Activated T-cell treated with anti-CD3 and anti-CD28 coated beads, Interleukin-2, amount 50 U/mL, for 24 hours (primary cell): ENCODE data around the gene C9orf152.
"Not testable (repeated sequence)": the region's sequence is repeated elsewhere in the genome, so short reads cannot be mapped to it uniquely, and the experiment has no call there.

ENCODE experiments used
- DNase-seq: peaks from one replicate; pipeline ENCODE4 v3.0.0-alpha.2; 2020
- H3K27ac Mint-ChIP-seq: 2 replicates; pipeline ENCODE4 v1.8.0; 2020; ENCODE audit warnings: mild to moderate bottlenecking, mixed read lengths
- H3K27me3 Mint-ChIP-seq: 2 replicates; pipeline ENCODE4 v1.8.0; 2020; ENCODE audit warnings: mixed read lengths
- H3K36me3 Mint-ChIP-seq: 2 replicates; pipeline ENCODE4 v1.8.0; 2020; ENCODE audit warnings: low read depth, mixed read lengths
- H3K4me1 Mint-ChIP-seq: 2 replicates; pipeline ENCODE4 v1.8.0; 2020; ENCODE audit warnings: low read depth, mixed read lengths
- H3K4me3 Mint-ChIP-seq: 2 replicates; pipeline ENCODE4 v1.8.0; 2020; ENCODE audit warnings: mild to moderate bottlenecking, moderate library complexity, mixed read lengths
- H3K9me3 Mint-ChIP-seq: 2 replicates; pipeline ENCODE4 v1.8.0; 2020; ENCODE audit warnings: mixed read lengths

C9orf152 gene

DNA sequence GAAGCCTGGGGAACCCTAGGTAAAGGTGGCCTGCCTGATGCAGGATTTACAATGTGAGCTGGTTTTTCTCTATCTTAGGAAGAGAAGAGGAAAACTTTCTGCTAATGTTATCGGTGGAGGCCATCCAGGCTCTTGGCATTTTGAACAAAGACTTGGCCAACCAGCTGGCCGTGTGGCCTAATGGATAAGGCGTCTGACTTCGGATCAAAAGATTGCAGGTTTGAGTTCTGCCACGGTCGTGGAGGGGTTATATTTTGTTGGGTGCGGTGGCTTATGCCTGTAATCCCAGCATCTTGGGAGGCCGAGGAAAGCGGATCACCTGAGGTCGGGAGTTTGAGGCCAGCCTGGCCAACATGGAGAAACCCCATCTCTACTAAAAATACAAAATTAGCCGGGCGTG lies 9.6 kb downstream of the C9orf152 start:
- Mint-ChIP-seq H3K27me3 (peaks cover 3% of the 10 kb centered on the region), H3K4me3 (no peak overlapping the region), H3K4me1 (no peaks in the 10 kb centered on the region), H3K9me3 (no peaks in the 10 kb centered on the region), H3K36me3 (no peaks in the 10 kb centered on the region), H3K27ac (no peak overlapping the region)
- DNase-seq = no peak

DNA sequence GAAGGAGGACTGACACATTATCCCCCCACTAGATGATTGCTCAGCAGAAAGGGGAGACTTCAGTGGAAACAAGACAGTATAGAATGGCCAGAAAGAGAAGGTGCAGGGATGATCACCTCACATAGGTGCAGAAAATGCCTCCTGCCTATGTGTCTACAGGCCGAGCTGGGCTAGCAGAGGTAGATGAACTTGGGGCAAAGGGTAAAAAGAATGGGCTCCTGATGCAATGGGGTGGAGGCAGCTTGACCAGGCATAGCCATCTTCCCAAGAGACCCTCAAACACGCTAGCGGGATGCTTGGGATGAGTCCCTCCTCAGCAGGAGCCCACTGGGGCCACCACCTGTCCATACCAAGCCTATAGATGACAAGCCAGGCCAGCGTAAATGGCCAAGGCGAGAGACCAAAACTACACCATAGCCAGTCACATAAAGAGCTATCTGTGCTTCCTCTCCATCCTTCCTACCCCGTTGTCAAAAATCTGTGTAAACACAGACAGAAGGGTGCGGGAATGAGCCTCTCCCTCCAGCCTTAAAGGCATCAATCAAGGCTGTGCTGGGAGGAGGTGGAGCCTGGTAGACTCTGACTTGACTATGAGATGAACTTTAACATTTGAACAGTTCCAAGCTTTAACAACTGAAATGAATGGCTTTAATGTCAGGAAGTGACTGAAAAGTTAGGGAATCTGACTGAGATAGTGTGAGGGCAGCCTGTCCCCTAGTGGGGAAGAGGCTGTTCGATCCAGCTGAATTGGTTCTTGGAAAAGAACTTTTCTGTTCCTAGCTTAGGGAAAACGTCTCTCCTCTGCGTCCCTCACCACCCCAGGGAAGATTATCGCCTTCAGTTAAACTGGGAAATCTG lies 10.4 kb downstream of the C9orf152 start:
- H3K27me3 Mint-ChIP-seq = peaks cover 3% of the 10 kb centered on the region
- H3K36me3 Mint-ChIP-seq = no peaks in the 10 kb centered on the region
- no peaks in the 10 kb centered on the region for H3K9me3 Mint-ChIP-seq
- H3K27ac Mint-ChIP-seq = no peak overlapping the region
- no peaks in the 10 kb centered on the region for H3K4me1 Mint-ChIP-seq
- no peak overlapping the region for H3K4me3 Mint-ChIP-seq
- no peak for DNase-seq

DNA sequence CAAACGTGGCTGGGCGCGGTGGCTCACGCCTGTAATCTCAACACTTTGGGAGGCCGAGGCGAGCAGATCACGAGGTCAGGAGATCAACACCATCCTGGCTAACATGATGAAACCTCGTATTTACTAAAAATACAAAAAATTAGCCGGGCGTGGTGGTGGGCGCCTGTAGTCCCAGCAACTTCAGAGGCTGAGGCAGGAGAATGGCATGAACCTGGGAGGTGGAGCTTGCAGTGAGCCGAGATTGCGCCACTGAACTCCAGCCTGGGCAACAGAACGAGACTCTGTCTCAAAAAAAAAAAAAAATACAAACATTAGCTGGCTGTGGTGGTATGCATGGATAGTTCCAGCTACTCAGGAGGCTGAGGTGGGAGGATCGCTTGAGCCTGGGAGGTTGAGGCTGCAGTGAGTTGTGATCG lies 11.9 kb downstream of the C9orf152 start:
- not testable (repeated sequence) for H3K4me1 Mint-ChIP-seq, H3K9me3 Mint-ChIP-seq, H3K27ac Mint-ChIP-seq, H3K4me3 Mint-ChIP-seq, H3K27me3 Mint-ChIP-seq, DNase-seq, H3K36me3 Mint-ChIP-seq

- Mint-ChIP-seq H3K27me3 (no peaks in the 10 kb centered on the region), H3K4me3 (no peak overlapping the region), H3K36me3 (no peaks in the 10 kb centered on the region), H3K4me1 (no peaks in the 10 kb centered on the region), H3K27ac (no peak overlapping the region), H3K9me3 (no peaks in the 10 kb centered on the region)
- no peak for DNase-seq
Observed at GRCh38 chr9:110192531-110193261, 15.3 kb downstream of the C9orf152 start.

DNA sequence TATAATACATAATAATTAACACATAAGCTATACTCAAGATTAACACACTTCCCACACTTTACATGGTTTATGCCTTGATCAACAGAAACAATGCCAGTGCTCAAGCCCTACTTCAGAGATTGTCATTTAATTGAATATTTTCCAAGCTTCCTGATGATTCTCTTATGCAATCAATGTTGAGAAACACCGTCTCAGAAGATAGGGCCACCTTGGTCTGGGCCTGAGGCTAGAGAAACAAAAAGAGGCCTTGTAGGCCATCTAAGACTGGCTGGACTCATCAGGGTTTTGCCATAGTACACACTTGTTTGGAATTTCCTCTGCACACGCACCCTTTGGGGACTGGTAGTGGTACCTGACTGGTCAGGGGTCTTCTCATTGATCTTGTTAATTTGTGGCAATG lies 16.3 kb downstream of the C9orf152 start:
- no peaks in the 10 kb centered on the region for H3K36me3 Mint-ChIP-seq
- H3K27ac Mint-ChIP-seq = no peak overlapping the region
- H3K4me3 Mint-ChIP-seq = no peak overlapping the region
- DNase-seq = no peak
- H3K27me3 Mint-ChIP-seq = no peaks in the 10 kb centered on the region
- no peaks in the 10 kb centered on the region for H3K9me3 Mint-ChIP-seq
- H3K4me1 Mint-ChIP-seq = no peaks in the 10 kb centered on the region

DNA sequence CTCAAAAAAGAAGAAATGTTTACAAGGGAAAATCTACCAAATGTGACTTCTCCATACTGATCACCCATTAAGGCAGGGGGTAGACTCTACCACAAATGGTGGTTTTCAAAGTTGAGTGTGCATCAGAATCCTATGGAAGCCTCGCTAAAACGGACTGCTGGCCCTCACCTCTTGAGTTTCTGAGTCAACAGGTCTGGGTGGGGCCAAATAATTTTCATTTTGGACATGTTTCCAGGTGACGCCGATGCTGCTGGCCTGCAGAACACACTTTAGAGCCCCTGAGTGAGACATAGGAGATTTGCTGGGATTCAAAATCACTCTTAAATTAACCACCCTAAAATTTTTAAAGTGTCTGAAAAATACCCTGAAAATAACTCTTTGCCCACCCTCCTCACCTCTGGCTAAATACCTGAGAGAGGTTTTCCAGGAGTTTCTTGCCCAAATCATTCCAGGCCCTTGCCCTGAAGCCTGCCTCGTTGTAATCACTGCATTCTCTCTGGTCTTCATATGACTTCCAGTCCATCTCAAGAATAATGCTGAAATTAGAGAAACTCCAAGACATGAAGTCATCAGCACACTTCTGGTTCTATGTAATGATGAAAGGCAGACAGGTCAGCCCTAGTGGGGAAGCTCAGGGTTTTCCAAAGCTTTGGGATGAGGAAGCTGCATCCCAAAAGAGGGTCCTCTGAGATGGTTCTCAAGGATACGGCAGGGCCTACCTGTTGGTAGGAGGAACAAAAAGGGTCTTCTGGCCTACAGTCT lies 18.2 kb downstream of the C9orf152 start:
- Mint-ChIP-seq H3K27ac (no peak overlapping the region), H3K27me3 (no peaks in the 10 kb centered on the region), H3K36me3 (no peaks in the 10 kb centered on the region), H3K4me3 (no peak overlapping the region), H3K9me3 (no peaks in the 10 kb centered on the region), H3K4me1 (no peaks in the 10 kb centered on the region)
- no peak for DNase-seq

- no peaks in the 10 kb centered on the region for H3K27me3 Mint-ChIP-seq
- no peak overlapping the region for H3K4me3 Mint-ChIP-seq
- no peak overlapping the region for H3K27ac Mint-ChIP-seq
- no peaks in the 10 kb centered on the region for H3K9me3 Mint-ChIP-seq
- no peaks in the 10 kb centered on the region for H3K4me1 Mint-ChIP-seq
- no peaks in the 10 kb centered on the region for H3K36me3 Mint-ChIP-seq
- no peak for DNase-seq
Observed at GRCh38 chr9:110188991-110189390, 19.0 kb downstream of the C9orf152 start.

DNA sequence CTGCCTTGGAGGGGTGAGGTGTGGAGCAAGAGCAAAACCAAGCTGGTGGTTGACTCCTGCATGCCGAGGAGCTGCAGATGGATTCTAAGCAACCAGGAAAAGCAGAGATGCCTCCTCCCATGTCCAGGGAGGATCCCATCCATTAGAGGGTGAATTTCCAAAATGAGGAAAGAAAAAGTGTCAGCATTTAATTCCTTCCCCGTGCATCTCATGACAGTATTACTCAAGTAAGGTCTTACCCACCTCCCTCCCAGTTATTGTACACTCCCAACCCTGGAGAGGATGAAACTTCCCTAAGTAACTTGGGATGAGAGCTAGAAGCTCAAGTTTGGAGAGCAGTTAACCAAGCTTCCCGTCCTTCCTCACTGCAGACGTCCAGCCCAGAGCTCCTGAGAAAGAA lies 19.9 kb downstream of the C9orf152 start:
- no peak overlapping the region for H3K4me3 Mint-ChIP-seq
- no peaks in the 10 kb centered on the region for H3K4me1 Mint-ChIP-seq
- no peaks in the 10 kb centered on the region for H3K36me3 Mint-ChIP-seq
- no peak for DNase-seq
- H3K27ac Mint-ChIP-seq = no peak overlapping the region
- no peaks in the 10 kb centered on the region for H3K27me3 Mint-ChIP-seq
- H3K9me3 Mint-ChIP-seq = no peaks in the 10 kb centered on the region

GRCh38 chr9:110187126-110187525 lies 20.8 kb downstream of the C9orf152 start:
- H3K4me1 Mint-ChIP-seq = no peaks in the 10 kb centered on the region
- no peaks in the 10 kb centered on the region for H3K27me3 Mint-ChIP-seq
- no peak for DNase-seq
- H3K27ac Mint-ChIP-seq = no peak overlapping the region
- H3K9me3 Mint-ChIP-seq = no peaks in the 10 kb centered on the region
- H3K4me3 Mint-ChIP-seq = no peak overlapping the region
- H3K36me3 Mint-ChIP-seq = no peaks in the 10 kb centered on the region

- H3K27ac Mint-ChIP-seq = no peak overlapping the region
Observed at GRCh38 chr9:110186254-110186653, 21.7 kb downstream of the C9orf152 start.

DNA sequence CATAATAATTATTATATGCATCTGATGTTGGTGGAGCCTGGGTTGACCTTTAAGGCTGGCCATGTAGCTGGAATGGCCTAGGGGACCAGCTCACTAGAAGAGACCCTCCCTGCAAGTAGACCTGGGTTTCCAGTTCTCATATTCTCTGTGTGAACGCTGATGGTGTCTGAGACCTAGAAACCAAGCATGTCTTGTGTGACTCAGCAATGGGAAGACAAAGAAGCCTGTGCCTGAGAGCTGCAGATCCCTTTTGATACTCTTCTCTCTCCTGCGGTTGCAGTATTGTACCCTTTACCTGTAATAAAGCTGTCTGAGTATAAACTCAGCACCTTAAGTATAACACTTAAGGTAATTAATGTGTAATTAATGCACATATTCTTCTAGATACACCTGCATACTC lies 22.2 kb downstream of the C9orf152 start:
- no peaks in the 10 kb centered on the region for H3K27me3 Mint-ChIP-seq
- no peaks in the 10 kb centered on the region for H3K4me1 Mint-ChIP-seq
- no peaks in the 10 kb centered on the region for H3K9me3 Mint-ChIP-seq
- DNase-seq = no peak
- no peak overlapping the region for H3K4me3 Mint-ChIP-seq
- H3K36me3 Mint-ChIP-seq = no peaks in the 10 kb centered on the region
- H3K27ac Mint-ChIP-seq = no peak overlapping the region

More at GRCh38 chr9:110186254-110186653, 21.7 kb downstream of the C9orf152 start:
- Mint-ChIP-seq H3K36me3 (no peaks in the 10 kb centered on the region), H3K27me3 (no peaks in the 10 kb centered on the region), H3K4me1 (no peaks in the 10 kb centered on the region), H3K4me3 (no peak overlapping the region), H3K9me3 (no peaks in the 10 kb centered on the region)
- DNase-seq = no peak

DNA sequence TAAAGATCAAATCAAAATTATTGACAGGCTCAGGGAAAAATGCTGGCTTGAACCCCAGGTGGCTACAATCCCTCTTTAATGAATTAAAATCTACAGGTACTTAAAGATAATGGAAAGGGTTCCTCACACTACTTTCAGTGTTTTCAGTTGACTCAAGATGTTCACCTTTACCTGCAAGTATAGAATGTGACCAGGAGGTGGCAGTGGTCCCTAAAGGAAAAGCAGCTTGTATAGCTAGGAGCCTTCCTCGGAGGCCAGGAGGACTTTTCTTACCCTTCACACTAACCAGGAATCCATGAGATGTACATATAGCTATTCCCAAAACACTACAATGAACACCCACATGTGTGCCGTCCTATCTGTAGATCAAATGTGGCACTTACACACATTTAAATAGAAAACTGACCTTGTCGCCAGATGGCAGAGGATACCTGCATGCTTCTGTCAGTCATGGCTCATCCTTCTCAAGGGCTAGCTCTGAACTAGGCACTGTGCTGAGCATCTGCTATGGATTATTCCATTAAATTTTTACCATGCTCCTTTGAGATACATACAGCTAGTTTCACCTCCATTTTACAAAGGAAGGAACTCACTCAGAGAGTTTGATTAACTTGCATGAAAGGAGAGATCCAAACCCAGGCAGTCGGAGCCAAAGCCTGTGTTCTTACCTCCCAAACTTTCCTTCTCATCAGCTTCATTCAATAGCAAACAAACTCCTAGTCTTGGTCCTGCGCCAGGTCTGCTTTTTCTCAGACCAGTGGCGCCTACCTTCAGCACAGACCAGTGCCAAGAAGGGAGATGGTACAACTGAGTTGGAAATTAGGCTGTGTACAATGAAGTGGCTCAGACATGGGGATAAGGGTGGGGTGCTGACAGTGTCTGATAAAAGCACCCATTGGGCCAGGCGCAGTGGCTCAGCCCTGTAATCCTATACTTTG lies 24.5 kb downstream of the C9orf152 start:
- DNase-seq = peak; percentile 36
- Mint-ChIP-seq H3K4me3 (no peak overlapping the region), H3K27me3 (no peaks in the 10 kb centered on the region), H3K4me1 (no peaks in the 10 kb centered on the region), H3K9me3 (no peaks in the 10 kb centered on the region), H3K36me3 (no peaks in the 10 kb centered on the region), H3K27ac (no peak overlapping the region)

DNA sequence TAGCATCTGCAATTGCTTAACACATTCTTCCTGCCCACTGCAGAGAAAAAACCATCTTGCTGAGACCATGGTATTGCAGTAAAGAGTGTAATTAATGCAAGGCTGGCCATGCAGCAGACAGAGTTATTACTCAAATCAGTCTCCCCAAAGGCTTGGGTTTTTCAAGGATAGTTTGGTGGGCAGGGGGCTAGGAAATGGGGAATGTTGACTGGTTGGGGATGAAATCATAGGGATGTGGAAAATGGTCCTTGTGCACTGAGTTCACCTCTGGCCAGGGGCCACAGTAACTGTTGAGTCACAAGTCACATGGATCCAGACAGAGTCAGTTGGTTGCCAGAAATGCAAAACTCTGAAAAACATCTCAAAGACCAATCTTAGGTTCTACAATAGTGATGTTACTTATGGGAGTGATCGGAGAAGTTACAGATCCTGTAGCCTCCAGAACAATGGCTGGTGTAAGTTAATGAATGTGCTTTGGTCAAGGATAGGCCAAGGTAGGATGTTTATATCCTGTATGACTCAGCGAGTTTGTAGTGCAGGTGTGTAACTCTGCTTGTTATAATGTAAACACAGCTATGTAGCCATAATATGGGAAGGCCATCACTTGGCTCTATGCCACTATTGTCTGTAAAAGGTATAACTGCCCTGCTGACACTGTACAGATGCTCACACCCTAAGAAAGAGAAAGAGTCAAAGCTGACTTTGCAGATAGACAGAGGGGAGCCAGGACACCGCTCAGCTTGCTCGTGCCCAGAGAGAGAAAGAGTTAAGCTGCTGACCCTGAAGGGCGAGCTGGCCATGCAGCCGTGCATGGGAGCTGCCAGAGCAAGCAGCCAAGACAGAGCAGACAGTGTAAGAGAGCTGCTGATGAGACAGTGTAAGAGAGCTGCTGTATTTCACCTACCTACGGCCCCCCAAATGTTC lies 27.2 kb downstream of the C9orf152 start:
- Mint-ChIP-seq H3K4me3 (no peak overlapping the region), H3K27me3 (no peaks in the 10 kb centered on the region), H3K9me3 (no peaks in the 10 kb centered on the region), H3K4me1 (no peaks in the 10 kb centered on the region), H3K27ac (no peak overlapping the region), H3K36me3 (no peaks in the 10 kb centered on the region)
- DNase-seq = no peak
